Vagina (tissue), 2 donors: Measurements from ENCODE around the gene PIEZO2.

ENCODE experiments used
- POLR2A ChIP-seq, 2 donors: fragments of 450-650 bp; IDR thresholded peaks; one replicate each; pipeline ENCODE4 v1.6.1; 2017; ENCODE audit warnings: antibody characterized with exemption in 2 of 2, mild to moderate bottlenecking in 2 of 2, moderate library complexity in 2 of 2
- POLR2AphosphoS5 ChIP-seq, 2 donors: sonication (generic); formaldehyde crosslinking; IDR thresholded peaks; one replicate each; pipeline ENCODE4 v1.9.0; 2017; ENCODE audit warnings: antibody characterized with exemption in 2 of 2, mild to moderate bottlenecking in 2 of 2, low read depth in 1 of 2; ENCODE audit not compliant: insufficient read depth in 1 of 2
- TF ChIP-seq, protein P1 (sequence below), 3 experiments: fragments of 450-650 bp in 2 of 3; fragments of 200-600 bp in 1 of 3; sonication (generic) in 1 of 3; IDR thresholded peaks; one replicate each; pipeline ENCODE4 v1.5.1; 2017 to 2019; ENCODE audit warnings: antibody characterized with exemption in 3 of 3, mild to moderate bottlenecking in 2 of 3, moderate library complexity in 2 of 3

DNA sequence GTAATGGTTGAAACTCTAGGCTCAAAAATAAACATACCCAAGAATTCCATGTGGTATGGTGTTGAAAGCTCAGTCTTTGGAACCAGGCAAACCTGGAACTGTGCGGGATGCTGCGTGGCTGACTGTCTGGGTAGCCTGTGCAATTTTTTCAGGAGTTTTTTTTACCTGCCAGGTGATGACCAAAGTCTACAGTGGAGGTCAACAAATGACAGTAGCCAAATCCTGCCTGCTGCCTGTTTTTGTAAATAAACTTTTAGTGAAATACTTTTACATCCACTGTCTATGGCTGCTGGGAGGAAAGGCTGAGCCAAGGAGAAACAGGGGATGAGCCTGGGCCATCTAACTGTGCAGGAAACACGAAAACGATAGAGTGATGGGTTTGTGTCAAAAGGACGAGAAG lies 240.6 kb downstream of the PIEZO2 start:
- TF ChIP-seq POLR2A (IDR thresholded peaks at IDR 0.05) (no peak), POLR2AphosphoS5 (IDR thresholded peaks at IDR 0.05; ENCODE audit: insufficient read depth in 1 of 2, low read depth in 1 of 2) (no peak)
- TF ChIP-seq, protein P1, sequence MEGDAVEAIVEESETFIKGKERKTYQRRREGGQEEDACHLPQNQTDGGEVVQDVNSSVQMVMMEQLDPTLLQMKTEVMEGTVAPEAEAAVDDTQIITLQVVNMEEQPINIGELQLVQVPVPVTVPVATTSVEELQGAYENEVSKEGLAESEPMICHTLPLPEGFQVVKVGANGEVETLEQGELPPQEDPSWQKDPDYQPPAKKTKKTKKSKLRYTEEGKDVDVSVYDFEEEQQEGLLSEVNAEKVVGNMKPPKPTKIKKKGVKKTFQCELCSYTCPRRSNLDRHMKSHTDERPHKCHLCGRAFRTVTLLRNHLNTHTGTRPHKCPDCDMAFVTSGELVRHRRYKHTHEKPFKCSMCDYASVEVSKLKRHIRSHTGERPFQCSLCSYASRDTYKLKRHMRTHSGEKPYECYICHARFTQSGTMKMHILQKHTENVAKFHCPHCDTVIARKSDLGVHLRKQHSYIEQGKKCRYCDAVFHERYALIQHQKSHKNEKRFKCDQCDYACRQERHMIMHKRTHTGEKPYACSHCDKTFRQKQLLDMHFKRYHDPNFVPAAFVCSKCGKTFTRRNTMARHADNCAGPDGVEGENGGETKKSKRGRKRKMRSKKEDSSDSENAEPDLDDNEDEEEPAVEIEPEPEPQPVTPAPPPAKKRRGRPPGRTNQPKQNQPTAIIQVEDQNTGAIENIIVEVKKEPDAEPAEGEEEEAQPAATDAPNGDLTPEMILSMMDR (IDR thresholded peaks at IDR 0.05) = no peak
